Heart right ventricle (tissue), 16 donors: ENCODE data around the gene MEGF9. TPM values are rescaled to one million over a fixed set of nuclear protein-coding genes. Genes with fewer than 3 reads are reported as not detected.

Source experiments
- ATAC-seq, 8 donors: fragments of 200-7000 bp; cut with Tn5 transposase; one replicate each; pipeline ENCODE4 v1.9.1; 2020; ENCODE audit warnings: mild to moderate bottlenecking in 8 of 8, moderate library complexity in 8 of 8, moderate number of reproducible peaks in 1 of 8
- DNase-seq, 2 donors: peaks; one replicate each; pipeline ENCODE4 v3.0.0-alpha.2; 2020
- H3K27ac ChIP-seq, 10 donors: fragments of 200-600 bp; sonication (generic) in 2 of 10; one replicate each; pipeline versions ENCODE4 v1.5.0 to v1.8.0; 2020 to 2022; ENCODE audit warnings: mild to moderate bottlenecking in 3 of 10
- H3K27me3 ChIP-seq, 7 donors: fragments of 200-600 bp; one replicate each; pipeline ENCODE4 v1.8.0; 2021 to 2022; ENCODE audit warnings: mild to moderate bottlenecking in 2 of 7
- H3K36me3 ChIP-seq, 9 donors: fragments of 200-600 bp; sonication (generic) in 1 of 9; one replicate each; pipeline versions ENCODE4 v1.5.0 to v1.8.0; 2020 to 2022; ENCODE audit warnings: mild to moderate bottlenecking in 2 of 9
- H3K4me1 ChIP-seq, 9 donors: fragments of 200-600 bp; sonication (generic) in 1 of 9; one replicate each; pipeline versions ENCODE4 v1.5.0 to v1.8.0; 2020 to 2022; ENCODE audit warnings: mild to moderate bottlenecking in 4 of 9
- H3K4me3 ChIP-seq, 10 donors: fragments of 200-600 bp; sonication (generic) in 2 of 10; one replicate each; pipeline versions ENCODE4 v1.5.0 to v1.8.0; 2020 to 2022; ENCODE audit warnings: mild to moderate bottlenecking in 7 of 10, moderate library complexity in 2 of 10
- H3K9me3 ChIP-seq, 11 donors: fragments of 200-600 bp in 10 of 11; sonication (generic) in 2 of 11; one replicate each; pipeline versions ENCODE4 v1.5.0 to v1.8.0; 2013 to 2022; ENCODE audit warnings: mild to moderate bottlenecking in 2 of 11, control low read depth in 1 of 11, moderate library complexity in 1 of 11
- CTCF ChIP-seq, 9 donors: fragments of 200-600 bp; sonication (generic) in 2 of 9; IDR thresholded peaks; one replicate each; pipeline versions ENCODE4 v1.5.0 to v1.8.0; 2021 to 2022; ENCODE audit warnings: antibody characterized with exemption in 9 of 9, mild to moderate bottlenecking in 5 of 9, moderate library complexity in 1 of 9
- WGBS, 2 donors: extraction: QIAGEN DNeasy Blood & Tissue Kit; methylation state at CpG; one replicate each; pipeline ENCODE4 v1.1.7; 2013; ENCODE audit warnings: inconsistent platforms in 1 of 2; 5-methylcytosine and 5-hydroxymethylcytosine counted together
- intact Hi-C, 10 donors: fragments of 100-400 bp; cut with DNase I; formaldehyde crosslinking; loops; one replicate each; pipeline versions ENCODE4 v1.11.1 to v1.14.2; 2022
- long read RNA-seq, 3 donors: library from polyadenylated mRNA; unstranded; transcript quantifications; one replicate each; pipeline ENCODE4 v2.0.0, GENCODE V29; 2020 to 2021
- polyA plus RNA-seq, 2 donors: library from polyadenylated mRNA; stranded (reverse); fragments of 200-250 nt; gene quantifications; one replicate each; pipeline ENCODE4 v1.2.3, GENCODE V29; 2013
- total RNA-seq, 10 donors: library from RNA; stranded (reverse); fragmentation: NEBNext Ultra II Directional in 3 of 10; extraction: Animal tissue kit (Norgen Biotek cat#: 25700) in 3 of 10; gene quantifications; one replicate each; pipeline versions ENCODE4 v1.2.1 to v1.2.4, GENCODE V29; 2021 to 2023
- donor health status: Arrhythmogenic right ventricular cardiomyopathy.
- donor health status: ischemic (EF 13 %, LVEDD 7.1; RV severe dilation, severe dysfunction).
- donor health status: healthy with polysubstance abuse.
- donor health status: DM: no; HTN: yes; CAD: no.
- donor health status: DM: no; HTN: no; CAD: no.
- donor health status: ischemic (EF 25% LVEDD 6.9; RV normal size, moderate dysfunction).
- donor health status: ischemic (EF 25% LVEDD 5.7; RV mildly dilated, moderate dysfunction).
- donor health status: healthy.
- donor health status: DM: yes; HTN: yes; CAD: no.
- donor health status: Ischemic cardiomyopathy.
- donor health status: ischemic (EF 35%, LVEDD 5.7; RV mildly dilated, moderate dysfunction).
- donor health status: nonischemic (EF 11% LVEDD 7.7; RV severe dilation, severe dysfunction).
- donor health status: DM: yes; HTN: yes; CAD: no.
- donor health status: PGD.
- donor health status: ischemic (EF 29% LVEDD 5.4; RV normal size, mild dysfunction).
- donor health status: nonischemic (EF 23%, LVEDD 6.1; RV moderate dilation, normal function).

The MEGF9 gene
- 10 to 100 TPM in 5 of 10 donors, 1 to 10 TPM in 5; 5.2 to 39.1 (median 9.6) TPM for total RNA-seq
- 1 to 10 TPM; 3.0 TPM for polyA plus RNA-seq
- long read RNA-seq, donor 1, full-length matches to known transcripts: 1 of 17 reads
- long read RNA-seq, donor 1, partial matches to known transcripts: 2 of 17 reads
- long read RNA-seq, donor 1, other reads (novel, unspliced or antisense): 14 of 17 reads
- long read RNA-seq, donor 2, partial matches to known transcripts: 0 of 3 reads
- long read RNA-seq, donor 2, other reads (novel, unspliced or antisense): 3 of 3 reads
- long read RNA-seq, donor 3, full-length matches to known transcripts: 1 of 34 reads
- long read RNA-seq, donor 3, partial matches to known transcripts: 3 of 34 reads
- long read RNA-seq, donor 3, other reads (novel, unspliced or antisense): 30 of 34 reads

- WGBS, 2 donors: 0% methylated on average over 61 to 102 of the region's 102 CpGs
- H3K4me3 ChIP-seq: peak within 1 kb of the TSS; percentile 48 to 97 (median 84)
- DNase-seq (peak; percentile 98), ATAC-seq (peak; percentile 97 to 99 (median 99))
- H3K9me3 ChIP-seq: no peaks in the 10 kb centered on the region
- no peaks in the 10 kb centered on the region for H3K36me3 ChIP-seq
- peak in 1 of 9 donors; percentile 7 for TF ChIP-seq CTCF (IDR thresholded peaks at IDR 0.05)
- peaks cover 4 to 50% (median 38%) of the 10 kb centered on the region in 9 donors for H3K4me1 ChIP-seq
- intact Hi-C loops: loop anchor here in 4 of 10 donors (5.0 to 10.0 kb wide), 4 partner anchors 87 to 99 kb away; no protein-coding TSS in a partner anchor
- peak within 1 kb of the TSS; percentile 31 to 93 (median 80) for H3K27ac ChIP-seq
- H3K27me3 ChIP-seq: no peaks in the 10 kb centered on the region
These were observed at the start of gene MEGF9 for GRCh38 chr9:120714088-120714845. Gene MEGF9, minus strand, starts transcription at chr9:120714470. Its CDS starts 112 bp downstream, at chr9:120714358.

DNA sequence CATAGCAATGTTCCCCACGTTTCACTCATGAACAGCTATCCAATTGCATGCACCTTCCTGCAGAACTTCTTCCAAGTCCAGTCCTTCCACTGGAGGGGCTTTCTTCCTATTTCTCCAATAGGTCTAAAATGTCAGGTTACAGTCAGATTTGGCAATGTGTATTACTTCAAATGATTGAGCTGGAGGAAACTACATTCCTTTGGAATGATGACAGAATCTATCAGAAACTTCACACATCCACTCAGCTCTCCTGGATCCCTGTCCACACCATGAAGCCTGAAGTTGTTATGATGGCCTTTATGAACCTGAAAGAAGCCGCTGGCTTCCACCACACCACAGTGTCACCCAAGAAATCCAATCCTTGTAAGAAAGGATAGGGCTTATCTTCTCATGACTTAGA is 46.7 kb upstream of the MEGF9 start:
- ATAC-seq: no peak
- H3K36me3 ChIP-seq: peaks cover 0 to 98% (median 26%) of the 10 kb centered on the region in 9 donors
- 78 to 83% methylated on average over 2 of the region's 2 CpGs for WGBS, 2 donors

DNA sequence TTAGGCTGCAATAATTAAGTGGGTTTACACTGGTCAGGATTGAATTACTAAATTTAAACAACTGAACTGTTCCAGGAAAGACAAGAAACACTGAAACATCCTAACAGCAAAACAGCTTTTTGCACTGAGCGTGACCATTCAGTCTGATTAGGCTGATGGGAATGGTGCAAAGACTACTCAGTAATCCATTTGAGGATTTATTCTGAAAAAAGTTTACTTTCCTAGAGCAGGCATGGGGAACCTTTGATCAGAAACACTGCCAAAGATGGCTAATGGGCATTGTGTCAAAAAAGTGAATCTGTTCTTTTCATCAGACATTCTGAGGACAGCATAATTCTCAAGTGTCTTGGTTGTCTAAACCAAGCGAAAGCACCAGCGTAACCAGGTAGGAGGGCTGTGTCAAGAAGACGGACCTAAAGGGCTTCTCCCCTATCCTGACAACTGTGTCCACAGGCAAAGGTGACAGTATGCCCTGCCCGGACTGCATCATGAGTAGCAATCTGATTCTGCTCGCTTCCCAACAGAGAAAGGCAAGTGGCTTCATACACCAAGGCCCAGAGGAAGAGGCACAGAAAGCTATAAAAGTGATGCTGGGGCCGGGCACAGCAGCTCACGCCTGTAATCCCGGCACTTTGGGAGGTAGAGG is 45.6 kb upstream of the MEGF9 start:
- no peak for TF ChIP-seq CTCF (IDR thresholded peaks at IDR 0.05)
- 95 to 96% methylated on average over 9 of the region's 9 CpGs for WGBS, 2 donors
- H3K27me3 ChIP-seq: no peaks in the 10 kb centered on the region
- ATAC-seq (no peak), DNase-seq (no peak)
- intact Hi-C loops: loop anchor here in 9 of 10 donors (5.0 to 10.0 kb wide), 5 partner anchors 177 to 302 kb away; partner anchors contain the start of gene C5 (in 2 of the 9)
- peaks cover 0 to 24% (median 0%) of the 10 kb centered on the region in 9 donors for H3K4me1 ChIP-seq
- no peaks in the 10 kb centered on the region for H3K9me3 ChIP-seq
- H3K27ac ChIP-seq: no peak overlapping the region
- no peak overlapping the region for H3K4me3 ChIP-seq
- H3K36me3 ChIP-seq: peaks cover 0 to 87% (median 24%) of the 10 kb centered on the region in 9 donors

More for the DNA sequence above, 46.7 kb upstream of the MEGF9 start:
- Histone ChIP-seq H3K4me1 (peaks cover 0 to 20% (median 0%) of the 10 kb centered on the region in 9 donors), H3K27me3 (no peaks in the 10 kb centered on the region), H3K9me3 (no peaks in the 10 kb centered on the region), H3K27ac (no peak overlapping the region), H3K4me3 (no peak overlapping the region)
- DNase-seq: no peak
- TF ChIP-seq CTCF (IDR thresholded peaks at IDR 0.05): no peak
- intact Hi-C loops: loop anchor here in 1 of 10 donors (5.0 kb wide), 1 partner anchor 181 kb away; no protein-coding TSS in a partner anchor

- no peaks in the 10 kb centered on the region for H3K27me3 ChIP-seq
- intact Hi-C loops: loop anchor here in 9 of 10 donors (5.0 to 10.0 kb wide), 4 partner anchors 179 to 304 kb away; partner anchors contain the start of gene C5 (in 2 of the 9)
- H3K4me3 ChIP-seq: no peak overlapping the region
- 90% methylated on average over 3 of the region's 3 CpGs for WGBS, 2 donors
- H3K4me1 ChIP-seq: peaks cover 0 to 24% (median 0%) of the 10 kb centered on the region in 9 donors
- ATAC-seq (no peak), DNase-seq (no peak)
- no peaks in the 10 kb centered on the region for H3K9me3 ChIP-seq
- H3K36me3 ChIP-seq: peaks cover 0 to 73% (median 21%) of the 10 kb centered on the region in 9 donors
- H3K27ac ChIP-seq: no peak overlapping the region
- no peak for TF ChIP-seq CTCF (IDR thresholded peaks at IDR 0.05)
These were observed 44.3 kb upstream of the MEGF9 start for GRCh38 chr9:120758544-120758943.
